Activated CD8-positive, alpha-beta T cell treated with anti-CD3 and anti-CD28 coated beads, Interleukin-2, amount 10 ng/mL, durations not matched to agents 7 days and 5 days (primary cell): ENCODE data around the gene TMEM17. TPM values are rescaled to one million over a fixed set of nuclear protein-coding genes. Genes with fewer than 3 reads are reported as not detected.

Experiments used
- ATAC-seq: fragments of 150-1000 bp; cut with Tn5 transposase; one replicate; pipeline ENCODE4 v1.10.0; 2021; ENCODE audit warnings: moderate library complexity
- CTCF ChIA-PET: fragments of 350-600 bp; sonication (Branson Sonifier 250); formaldehyde crosslinking; loops from one replicate; lab custom pipeline; 2021; ENCODE audit warnings: antibody characterized with exemption; lab: Charles Lee
- POLR2A ChIA-PET: fragments of 350-600 bp; sonication (Branson Sonifier 250); formaldehyde crosslinking; loops from one replicate; lab custom pipeline; 2021; ENCODE audit warnings: antibody characterized with exemption; lab: Charles Lee
- DNase-seq: peaks from one replicate; pipeline ENCODE4 v3.0.0-alpha.2; 2020
- H3K27ac Mint-ChIP-seq: one replicate; pipeline ENCODE4 v1.8.0; 2021; ENCODE audit warnings: mild to moderate bottlenecking, mixed read lengths
- H3K27me3 Mint-ChIP-seq: one replicate; pipeline ENCODE4 v1.8.0; 2021; ENCODE audit warnings: low read depth, mixed read lengths
- H3K36me3 Mint-ChIP-seq: one replicate; pipeline ENCODE4 v1.8.0; 2021; ENCODE audit warnings: low read depth, mixed read lengths
- H3K4me1 Mint-ChIP-seq: one replicate; pipeline ENCODE4 v1.8.0; 2021; ENCODE audit warnings: low read depth, mixed read lengths
- H3K4me3 Mint-ChIP-seq: one replicate; pipeline ENCODE4 v1.8.0; 2021; ENCODE audit warnings: mild to moderate bottlenecking, mixed read lengths
- H3K9me3 Mint-ChIP-seq: one replicate; pipeline ENCODE4 v1.8.0; 2022; ENCODE audit warnings: mixed read lengths; ENCODE audit not compliant: insufficient read depth
- total RNA-seq, 2 experiments: library from RNA; stranded (reverse); gene quantifications; one replicate each; pipeline ENCODE4 v1.2.3, GENCODE V29; 2021

TMEM17 gene
- total RNA-seq, 2 experiments from 2014 or later: not detected

GRCh38 chr2:62469114-62469513 is 36.9 kb downstream of the TMEM17 start:
- Mint-ChIP-seq H3K4me1 (no peaks in the 10 kb centered on the region), H3K36me3 (no peaks in the 10 kb centered on the region), H3K4me3 (no peak overlapping the region), H3K9me3 (no peaks in the 10 kb centered on the region), H3K27ac (no peak overlapping the region), H3K27me3 (peaks cover 3% of the 10 kb centered on the region)
- DNase-seq (no peak), ATAC-seq (no peak)
- ChIA-PET POLR2A (no interaction called here), CTCF (interaction anchor here (1.9 kb wide), 1 partner anchor 12 kb away, joined by 5 read pairs; no protein-coding TSS in a partner anchor)

DNA sequence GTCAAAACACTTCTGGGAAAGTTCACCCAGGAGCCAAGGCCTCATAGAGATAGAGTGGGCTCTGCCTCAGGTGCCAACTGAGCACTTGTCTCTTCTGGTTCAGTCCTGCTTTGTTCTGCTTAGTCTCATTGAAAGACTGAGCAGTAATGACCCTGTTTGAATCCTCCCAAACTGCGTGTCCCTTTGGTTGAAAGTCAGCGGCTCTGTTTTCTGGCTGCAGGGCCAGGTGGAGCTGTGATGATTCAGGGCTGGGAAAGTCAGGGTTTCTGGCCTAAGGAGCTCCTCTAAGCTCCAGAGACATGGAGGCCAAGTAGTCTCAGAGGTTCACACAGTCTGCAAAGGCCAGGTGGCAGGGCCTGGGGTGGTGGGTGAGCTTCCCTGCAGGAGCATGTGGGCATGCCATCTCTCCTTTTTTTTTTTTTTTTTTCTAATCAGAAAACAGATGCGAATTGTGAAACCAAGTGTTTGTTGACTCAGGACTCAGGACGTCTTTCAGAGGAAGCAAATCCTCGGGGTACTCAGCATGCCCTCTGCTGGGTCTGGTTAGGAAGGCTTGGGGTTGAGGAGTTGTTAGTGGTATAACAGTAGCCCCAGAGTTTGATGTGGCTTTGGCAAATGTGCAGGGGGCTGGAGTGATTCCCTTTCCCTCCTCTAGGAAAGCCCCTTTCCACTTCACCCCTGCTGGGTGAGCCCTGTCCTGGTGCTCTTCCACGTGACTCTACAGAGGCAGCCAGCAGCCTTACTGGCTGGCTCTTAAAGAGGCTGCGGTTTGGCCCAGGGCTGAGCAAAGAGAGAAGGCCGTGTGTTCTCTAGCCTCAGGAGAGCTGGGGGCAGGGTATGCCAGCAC is 38.3 kb downstream of the TMEM17 start:
- POLR2A ChIA-PET: no interaction called here

DNA sequence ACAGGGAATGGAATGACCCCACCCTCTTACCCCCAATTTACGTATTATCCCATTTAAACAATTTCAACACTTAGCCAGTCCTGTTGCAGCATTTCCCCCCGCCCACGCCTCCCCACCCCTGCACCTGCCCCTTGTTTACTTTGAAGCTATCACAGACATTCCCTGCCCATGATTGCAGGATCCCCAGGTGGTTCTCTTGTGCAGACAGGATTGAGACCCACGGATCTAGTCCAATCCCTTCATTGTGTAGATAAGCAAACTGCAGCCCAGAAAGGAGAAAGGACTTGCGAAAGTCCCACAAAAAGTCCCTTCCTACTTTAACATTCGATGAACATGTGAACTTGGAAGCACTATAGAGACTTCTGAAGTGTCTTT is 38.9 kb downstream of the TMEM17 start:
- no peaks in the 10 kb centered on the region for H3K36me3 Mint-ChIP-seq

More for the DNA sequence above, 38.3 kb downstream of the TMEM17 start:
- H3K4me3 Mint-ChIP-seq: no peak overlapping the region
- no peaks in the 10 kb centered on the region for H3K36me3 Mint-ChIP-seq
- CTCF ChIA-PET: interaction anchor here (1.9 kb wide), 1 partner anchor 10 kb away, joined by 5 read pairs; no protein-coding TSS in a partner anchor
- H3K4me1 Mint-ChIP-seq: no peaks in the 10 kb centered on the region
- no peak for DNase-seq
- H3K27me3 Mint-ChIP-seq: peaks cover 3% of the 10 kb centered on the region
- no peak overlapping the region for H3K27ac Mint-ChIP-seq
- no peaks in the 10 kb centered on the region for H3K9me3 Mint-ChIP-seq
- ATAC-seq: no peak

GRCh38 chr2:62466503-62466854 is 39.5 kb downstream of the TMEM17 start:
- DNase-seq (no peak), ATAC-seq (no peak)
- Mint-ChIP-seq H3K27me3 (peaks cover 3% of the 10 kb centered on the region), H3K9me3 (no peaks in the 10 kb centered on the region), H3K27ac (no peak overlapping the region), H3K4me3 (no peak overlapping the region), H3K36me3 (no peaks in the 10 kb centered on the region), H3K4me1 (no peaks in the 10 kb centered on the region)
- ChIA-PET CTCF (interaction anchor here (2.8 kb wide), 1 partner anchor 10 kb away, joined by 15 read pairs; no protein-coding TSS in a partner anchor), POLR2A (no interaction called here)

More for the DNA sequence above, 38.9 kb downstream of the TMEM17 start:
- Mint-ChIP-seq H3K4me3 (no peak overlapping the region), H3K27me3 (peaks cover 3% of the 10 kb centered on the region), H3K4me1 (no peaks in the 10 kb centered on the region), H3K27ac (no peak overlapping the region), H3K9me3 (no peaks in the 10 kb centered on the region)
- DNase-seq (no peak), ATAC-seq (no peak)
- ChIA-PET CTCF (interaction anchor here (2.8 kb wide), 1 partner anchor 10 kb away, joined by 15 read pairs; no protein-coding TSS in a partner anchor), POLR2A (no interaction called here)

GRCh38 chr2:62465741-62466502 is 40.1 kb downstream of the TMEM17 start:
- CTCF ChIA-PET: interaction anchor here (2.8 kb wide), 1 partner anchor 9 kb away, joined by 15 read pairs; no protein-coding TSS in a partner anchor
- ATAC-seq: no peak
- Mint-ChIP-seq H3K36me3 (no peaks in the 10 kb centered on the region), H3K4me1 (no peaks in the 10 kb centered on the region), H3K27ac (no peak overlapping the region), H3K9me3 (no peaks in the 10 kb centered on the region), H3K27me3 (peaks cover 3% of the 10 kb centered on the region), H3K4me3 (no peak overlapping the region)
- no peak for DNase-seq
- POLR2A ChIA-PET: no interaction called here

GRCh38 chr2:62465039-62465740 is 40.8 kb downstream of the TMEM17 start:
- no peaks in the 10 kb centered on the region for H3K36me3 Mint-ChIP-seq
- no peak overlapping the region for H3K4me3 Mint-ChIP-seq
- H3K27me3 Mint-ChIP-seq: peaks cover 3% of the 10 kb centered on the region
- H3K4me1 Mint-ChIP-seq: no peaks in the 10 kb centered on the region
- DNase-seq (no peak), ATAC-seq (no peak)
- no peak overlapping the region for H3K27ac Mint-ChIP-seq
- ChIA-PET CTCF (interaction anchor here (2.8 kb wide), 1 partner anchor 8 kb away, joined by 15 read pairs; no protein-coding TSS in a partner anchor), POLR2A (no interaction called here)
- no peaks in the 10 kb centered on the region for H3K9me3 Mint-ChIP-seq

DNA sequence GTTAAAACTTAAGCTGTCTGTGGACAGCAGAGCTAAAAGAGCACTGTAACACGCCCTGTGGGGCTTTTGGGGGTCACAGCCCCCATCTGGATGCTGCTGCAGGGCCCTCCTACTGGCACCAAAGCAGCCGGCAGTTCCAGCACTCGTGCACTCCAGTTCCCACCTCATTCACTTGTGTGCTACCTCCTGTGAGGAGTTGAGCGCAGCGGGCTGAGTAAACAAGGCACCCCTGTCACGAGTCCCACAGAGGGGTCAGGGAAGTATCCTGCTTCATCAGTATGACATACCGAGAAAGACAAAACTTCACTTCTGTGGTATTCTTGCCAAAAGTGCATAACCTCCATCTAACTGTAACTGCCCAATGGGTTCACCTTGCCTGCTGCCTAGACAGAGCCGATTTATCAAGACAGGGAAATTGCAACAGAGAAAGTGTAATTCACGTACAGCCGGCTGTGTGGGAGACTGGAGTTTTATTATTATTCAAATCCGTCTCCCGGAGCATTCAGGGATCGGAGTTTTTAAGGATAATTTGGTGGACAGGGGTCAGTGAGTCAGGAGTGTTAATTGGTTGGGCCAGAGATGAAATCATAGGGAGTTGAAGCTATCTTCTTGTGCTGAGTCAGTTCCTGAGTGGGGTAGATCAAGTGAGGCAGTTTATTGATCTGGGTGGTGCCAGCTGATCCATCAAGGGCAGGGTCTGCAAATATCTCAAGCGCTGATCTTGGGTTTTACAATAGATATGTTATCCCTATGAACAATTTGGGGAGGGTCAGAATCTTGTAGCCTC is 41.6 kb downstream of the TMEM17 start:
- H3K4me3 Mint-ChIP-seq: no peak overlapping the region
- H3K27me3 Mint-ChIP-seq: no peaks in the 10 kb centered on the region
- ChIA-PET POLR2A (no interaction called here), CTCF (interaction anchor here (0.6 to 2.8 kb wide), 2 partner anchors 8 to 582 kb away, joined by 3 to 15 read pairs; no protein-coding TSS in a partner anchor)
- DNase-seq: no peak
- no peak overlapping the region for H3K27ac Mint-ChIP-seq
- H3K9me3 Mint-ChIP-seq: no peaks in the 10 kb centered on the region
- no peak for ATAC-seq
- H3K36me3 Mint-ChIP-seq: no peaks in the 10 kb centered on the region
- H3K4me1 Mint-ChIP-seq: no peaks in the 10 kb centered on the region

DNA sequence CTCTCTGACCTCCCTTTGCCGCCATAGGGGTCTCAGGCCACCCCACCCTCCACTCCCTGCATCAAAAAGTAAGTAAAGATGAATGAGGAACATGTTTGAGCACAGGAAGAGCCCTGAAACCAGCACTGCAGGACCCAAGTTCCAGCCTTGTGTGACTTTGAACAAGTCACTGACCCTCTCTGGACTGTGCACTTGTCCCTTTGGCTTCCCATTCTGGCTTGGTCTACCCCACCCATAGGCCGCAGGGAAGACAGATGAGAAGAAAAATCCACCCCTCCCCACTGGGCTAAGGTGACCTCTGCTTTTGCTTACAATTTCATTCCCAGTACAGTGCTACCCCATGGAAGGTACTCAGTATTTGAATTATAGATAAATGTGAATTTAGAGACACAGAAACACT is 43.8 kb downstream of the TMEM17 start:
- Mint-ChIP-seq H3K27me3 (peaks cover 3% of the 10 kb centered on the region), H3K4me1 (peaks cover under 1% of the 10 kb centered on the region), H3K4me3 (no peak overlapping the region), H3K9me3 (no peaks in the 10 kb centered on the region), H3K27ac (no peak overlapping the region), H3K36me3 (no peaks in the 10 kb centered on the region)
- ATAC-seq: no peak
- POLR2A ChIA-PET: no interaction called here
- CTCF ChIA-PET: interaction anchor here (1.5 kb wide), 1 partner anchor 10 kb away, joined by 3 read pairs; no protein-coding TSS in a partner anchor
- no peak for DNase-seq

GRCh38 chr2:62461707-62462106 is 44.3 kb downstream of the TMEM17 start:
- Mint-ChIP-seq H3K36me3 (no peaks in the 10 kb centered on the region), H3K4me3 (no peak overlapping the region), H3K9me3 (no peaks in the 10 kb centered on the region), H3K27me3 (peaks cover 3% of the 10 kb centered on the region), H3K27ac (no peak overlapping the region), H3K4me1 (peaks cover 2% of the 10 kb centered on the region)
- ChIA-PET CTCF (interaction anchor here (0.7 kb wide), 1 partner anchor 314 kb away, joined by 3 read pairs; no protein-coding TSS in a partner anchor), POLR2A (no interaction called here)
- no peak for ATAC-seq
- no peak for DNase-seq

- Mint-ChIP-seq H3K4me3 (no peak overlapping the region), H3K27ac (no peak overlapping the region), H3K27me3 (peaks cover 3% of the 10 kb centered on the region), H3K4me1 (peaks cover 2% of the 10 kb centered on the region), H3K9me3 (no peaks in the 10 kb centered on the region), H3K36me3 (no peaks in the 10 kb centered on the region)
- ChIA-PET CTCF (interaction anchor here (0.7 kb wide), 1 partner anchor 314 kb away, joined by 3 read pairs; no protein-coding TSS in a partner anchor), POLR2A (no interaction called here)
- DNase-seq (no peak), ATAC-seq (no peak)
These were observed 44.9 kb downstream of the TMEM17 start for GRCh38 chr2:62461017-62461553.
